GM03348 (cell line): ENCODE measurements around the gene HMCN2.

Experiments
- DNase-seq: peaks from one replicate; pipeline ENCODE4 v3.0.0; 2012; ENCODE audit warnings: low spot score

Gene HMCN2

GRCh38 chr9:130471411-130472183, 206.0 kb downstream of the HMCN2 start:
- no peak for DNase-seq

- no peak for DNase-seq
Measured at GRCh38 chr9:130472184-130472705, 206.7 kb downstream of the HMCN2 start.

- DNase-seq: no peak
Measured at GRCh38 chr9:130473009-130473408, 207.4 kb downstream of the HMCN2 start.

GRCh38 chr9:130473566-130473965, 208.0 kb downstream of the HMCN2 start:
- DNase-seq: no peak

- no peak for DNase-seq
Measured at GRCh38 chr9:130474106-130474505, 208.5 kb downstream of the HMCN2 start.

GRCh38 chr9:130476151-130476730, 210.7 kb downstream of the HMCN2 start:
- DNase-seq: no peak

- DNase-seq: no peak
Measured at GRCh38 chr9:130477564-130477963, 212.0 kb downstream of the HMCN2 start.

- DNase-seq: no peak
Measured at GRCh38 chr9:130478152-130478551, 212.6 kb downstream of the HMCN2 start.

- no peak for DNase-seq
Measured at GRCh38 chr9:130478736-130479575, 213.4 kb downstream of the HMCN2 start.

- DNase-seq: no peak
Measured at GRCh38 chr9:130479587-130479986, 214.0 kb downstream of the HMCN2 start.

GRCh38 chr9:130480673-130481072, 215.1 kb downstream of the HMCN2 start:
- no peak for DNase-seq

GRCh38 chr9:130482463-130482862, 216.9 kb downstream of the HMCN2 start:
- no peak for DNase-seq

GRCh38 chr9:130483371-130483971, 217.9 kb downstream of the HMCN2 start:
- no peak for DNase-seq
